Activated CD8-positive, alpha-beta memory T cell treated with anti-CD3 and anti-CD28 coated beads, Interleukin-2, amount 50 U/mL, for 4 hours (primary cell): Measurements from ENCODE around the gene TBC1D22A.

ENCODE experiments used
- DNase-seq: peaks from one replicate; pipeline ENCODE4 v3.0.0-alpha.2; 2020

The TBC1D22A gene

DNA sequence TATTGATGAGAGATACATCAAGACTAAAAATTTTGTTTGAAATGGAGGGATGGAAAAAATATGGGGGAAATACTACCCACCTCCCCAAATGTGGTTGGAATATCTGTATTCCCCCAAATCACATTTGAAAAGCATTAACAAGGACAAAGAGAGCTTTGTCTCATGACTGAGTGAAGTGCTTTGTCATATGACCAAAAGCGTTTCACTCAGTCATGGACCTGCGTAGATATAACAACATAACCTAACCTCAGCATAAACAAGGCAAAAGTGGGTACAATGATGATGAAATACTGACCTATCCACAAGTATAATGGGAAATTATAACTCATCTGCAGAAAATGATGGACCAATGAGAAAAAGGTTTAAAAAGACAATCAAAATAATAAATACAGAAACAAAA is 418.3 kb downstream of the TBC1D22A start:
- no peak for DNase-seq

- DNase-seq: no peak
Measured at GRCh38 chr22:47187176-47187957, 424.9 kb downstream of the TBC1D22A start.

GRCh38 chr22:47188261-47189055 is 426.0 kb downstream of the TBC1D22A start:
- no peak for DNase-seq

DNA sequence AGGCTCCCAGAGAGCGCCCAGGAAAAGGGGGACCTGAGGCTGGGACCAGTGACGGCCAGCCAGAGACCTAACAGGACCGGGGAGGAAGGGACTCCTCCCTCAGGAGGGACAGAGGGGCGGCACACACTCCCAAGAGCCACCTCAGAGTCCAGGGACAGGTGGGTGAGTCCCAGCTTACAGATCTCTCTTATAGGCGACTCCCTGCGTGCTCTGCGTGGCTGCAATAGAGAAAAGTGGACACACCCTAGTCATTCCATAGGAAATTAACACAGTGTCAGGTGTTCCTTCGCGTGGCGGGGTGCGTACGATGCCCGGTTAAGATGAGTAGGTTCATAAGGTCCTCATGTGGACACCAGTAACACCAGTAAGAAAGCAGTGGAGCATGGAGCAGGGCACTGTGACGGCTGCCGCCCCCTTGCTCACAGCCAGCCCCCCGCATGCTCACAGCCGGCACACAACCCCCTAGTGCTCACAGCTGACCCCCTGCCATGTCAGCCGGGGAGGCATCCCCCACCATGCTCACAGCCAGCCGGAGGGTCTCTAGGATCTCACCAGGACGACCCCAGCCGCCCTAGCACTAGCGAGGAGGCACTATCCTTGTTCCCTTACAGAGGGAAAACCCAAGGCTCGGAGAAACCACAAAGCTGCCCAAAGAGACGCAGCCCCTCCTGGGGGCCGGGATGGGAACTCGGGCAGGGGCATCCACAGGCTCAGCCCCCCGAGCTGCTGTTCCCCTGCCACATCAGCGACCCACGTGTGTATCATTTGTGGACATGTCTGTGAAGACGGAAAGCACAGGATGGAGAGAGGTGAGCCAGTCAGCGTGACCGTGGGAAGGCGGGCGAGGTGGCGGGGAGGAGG is 426.8 kb downstream of the TBC1D22A start:
- no peak for DNase-seq

DNA sequence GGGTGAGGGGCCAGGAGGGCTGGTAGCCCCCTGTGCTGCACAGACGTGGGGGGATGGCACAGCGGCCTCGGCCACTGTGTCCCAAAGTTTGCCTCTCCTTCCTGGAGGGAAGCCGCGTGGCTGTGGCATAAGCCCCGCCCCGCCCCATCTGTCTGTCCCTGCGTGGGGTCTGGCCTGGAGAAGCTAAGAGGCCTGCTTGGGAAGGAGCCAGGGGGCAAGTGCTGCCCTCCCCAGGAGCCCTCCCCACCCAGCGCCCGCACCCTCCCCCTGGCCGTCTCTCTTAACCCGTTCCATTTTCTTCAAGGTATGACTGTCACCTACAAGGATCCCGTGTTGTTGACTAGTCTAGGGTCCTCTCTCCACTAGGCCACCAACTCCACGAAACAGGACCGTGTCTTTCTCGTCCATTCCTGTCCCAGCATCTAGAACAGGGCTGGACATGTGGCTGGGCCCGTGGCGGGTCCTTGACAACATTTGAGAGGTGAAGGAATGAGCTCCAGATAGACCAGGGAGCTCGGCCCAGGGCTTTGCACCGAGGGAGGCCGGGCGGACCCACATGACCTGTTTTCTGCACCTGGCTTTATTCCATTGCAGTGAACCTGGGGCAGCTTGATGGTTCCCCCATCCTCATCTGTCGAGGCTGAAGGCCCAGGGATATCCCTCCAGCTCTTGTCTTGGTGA is 428.0 kb downstream of the TBC1D22A start:
- no peak for DNase-seq

- DNase-seq: no peak
Measured at GRCh38 chr22:47190957-47191670, 428.7 kb downstream of the TBC1D22A start.

DNA sequence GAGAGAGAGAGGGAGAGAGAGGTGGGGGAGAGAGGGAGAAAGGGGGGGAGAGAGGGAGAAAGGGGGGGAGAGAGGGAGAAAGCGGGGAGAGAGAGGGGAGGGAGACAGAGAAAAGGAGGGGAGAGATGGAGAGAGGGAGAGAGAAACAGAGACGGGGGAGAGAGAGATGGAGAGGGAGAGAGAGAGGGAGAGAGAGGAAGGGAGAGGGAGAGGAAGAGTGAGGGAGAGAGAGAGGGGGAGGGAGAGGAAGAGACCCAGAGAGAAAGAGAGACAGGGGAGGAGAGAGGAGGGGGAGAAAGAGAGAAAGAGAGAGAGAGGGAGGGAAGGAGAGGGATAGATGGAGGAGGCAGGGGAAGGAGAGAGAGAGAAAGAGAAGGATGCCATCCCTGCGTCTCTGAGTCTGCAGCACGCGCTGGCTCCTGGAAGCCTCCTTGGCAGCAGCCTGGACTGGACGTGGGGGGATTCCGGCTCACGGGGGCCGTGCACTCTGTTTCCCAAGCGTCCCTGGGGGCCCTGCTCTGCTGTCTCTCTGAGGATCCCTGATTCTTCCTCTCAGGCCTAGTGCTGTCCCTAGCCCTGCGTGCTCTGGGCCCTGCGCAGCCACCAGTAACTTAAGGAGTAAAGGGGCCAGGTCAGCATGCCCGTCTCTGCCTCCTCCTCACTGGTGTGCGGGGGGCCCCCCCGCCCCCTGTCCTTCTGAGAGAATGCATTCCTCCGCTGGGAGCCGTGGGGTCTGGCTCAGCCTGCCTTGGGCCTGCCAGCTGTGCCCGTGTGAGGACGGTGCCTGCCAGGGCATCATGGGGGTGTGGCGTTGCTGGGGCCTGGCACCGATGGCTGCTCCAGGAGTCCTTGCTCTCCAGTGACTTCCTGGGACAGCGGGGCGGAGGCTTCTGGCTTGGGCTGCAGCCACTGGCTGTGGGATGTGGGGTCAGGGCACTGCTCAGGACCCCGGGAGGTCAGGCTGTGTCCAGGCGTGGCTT is 429.5 kb downstream of the TBC1D22A start:
- DNase-seq: no peak

- DNase-seq: no peak
Measured at GRCh38 chr22:47192651-47193437, 430.4 kb downstream of the TBC1D22A start.

DNA sequence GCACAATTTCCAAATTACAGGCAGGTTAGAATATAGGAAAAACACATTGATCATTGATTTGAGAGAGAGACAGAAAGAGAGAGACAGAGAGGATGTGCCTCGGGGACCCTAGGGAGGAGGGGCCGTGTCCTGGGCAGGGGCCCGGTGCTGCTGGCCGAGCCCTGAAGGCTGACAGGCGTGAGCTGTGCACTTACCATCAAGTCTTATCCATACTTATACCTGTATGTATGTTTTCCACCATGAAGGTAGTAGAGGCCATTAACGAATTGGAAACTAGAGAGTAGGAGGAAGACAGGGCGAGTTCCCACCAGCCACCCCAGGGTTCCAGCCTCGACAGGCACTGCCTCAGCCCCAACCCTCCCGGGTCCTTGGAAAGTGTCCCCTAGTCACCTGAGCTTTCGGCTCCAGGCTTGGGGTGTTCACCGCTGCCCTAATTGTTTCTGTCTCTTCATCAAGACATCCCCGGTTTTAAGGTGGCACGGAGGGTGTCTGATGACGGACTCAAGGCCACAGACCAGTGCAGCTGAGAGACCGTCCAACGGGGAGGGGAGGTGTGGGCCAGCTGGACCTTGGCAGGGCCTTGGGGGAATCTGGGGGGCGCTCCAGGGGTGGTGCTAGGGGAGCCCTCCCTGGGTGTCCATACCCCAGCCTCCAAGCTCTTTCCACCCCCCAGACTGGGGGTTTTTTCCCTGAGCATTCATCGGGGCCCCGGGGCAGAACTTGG is 431.3 kb downstream of the TBC1D22A start:
- DNase-seq: no peak

DNA sequence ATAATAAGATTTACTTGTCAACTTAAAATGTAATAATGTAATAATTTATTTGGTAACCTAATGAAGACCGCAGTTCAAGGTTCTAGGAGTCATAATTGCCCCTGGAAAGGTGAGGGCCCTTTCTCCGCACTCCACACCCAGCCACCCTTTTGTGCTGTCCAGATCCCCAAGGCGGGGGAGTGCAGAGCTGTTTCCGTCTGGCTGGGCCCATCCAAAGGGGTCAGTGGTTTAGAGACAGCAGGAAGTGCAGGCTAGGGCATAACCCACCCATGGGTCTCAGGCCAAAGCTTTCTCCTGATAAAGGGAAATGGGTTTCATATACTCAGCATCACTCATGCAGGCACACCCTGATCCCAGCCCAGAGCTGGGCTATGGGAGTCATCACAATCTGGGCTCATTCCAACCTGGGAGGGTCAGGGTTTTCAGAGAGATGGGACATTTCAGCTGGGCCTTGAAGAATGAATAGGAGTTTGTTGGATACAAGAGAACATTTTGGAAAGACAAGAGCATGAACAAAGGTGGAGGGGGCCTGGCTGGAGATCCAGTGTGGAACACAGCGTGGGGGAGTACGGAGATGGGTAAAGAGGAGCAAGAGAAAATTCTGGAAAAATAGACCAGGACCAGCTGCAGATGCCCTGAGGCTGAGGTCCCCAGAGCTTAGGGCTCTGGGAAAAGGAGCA is 432.2 kb downstream of the TBC1D22A start:
- DNase-seq: no peak

DNA sequence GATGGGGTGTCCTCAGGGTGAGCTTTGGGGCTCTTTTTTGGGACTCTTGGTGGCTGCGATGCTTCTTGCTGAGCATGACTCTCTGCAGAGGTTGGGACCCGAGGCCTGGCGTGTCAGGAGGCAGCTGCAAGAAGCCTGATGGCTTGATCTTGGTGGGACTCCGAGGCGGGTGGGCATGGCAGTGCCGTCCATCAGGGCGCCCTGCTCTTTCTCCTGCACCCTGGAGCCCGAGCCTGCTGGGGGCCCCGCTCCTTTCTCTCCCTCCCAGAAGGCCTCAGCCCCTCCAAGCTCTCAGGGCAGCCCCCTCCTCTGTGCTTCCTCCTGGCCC is 432.7 kb downstream of the TBC1D22A start:
- no peak for DNase-seq

DNA sequence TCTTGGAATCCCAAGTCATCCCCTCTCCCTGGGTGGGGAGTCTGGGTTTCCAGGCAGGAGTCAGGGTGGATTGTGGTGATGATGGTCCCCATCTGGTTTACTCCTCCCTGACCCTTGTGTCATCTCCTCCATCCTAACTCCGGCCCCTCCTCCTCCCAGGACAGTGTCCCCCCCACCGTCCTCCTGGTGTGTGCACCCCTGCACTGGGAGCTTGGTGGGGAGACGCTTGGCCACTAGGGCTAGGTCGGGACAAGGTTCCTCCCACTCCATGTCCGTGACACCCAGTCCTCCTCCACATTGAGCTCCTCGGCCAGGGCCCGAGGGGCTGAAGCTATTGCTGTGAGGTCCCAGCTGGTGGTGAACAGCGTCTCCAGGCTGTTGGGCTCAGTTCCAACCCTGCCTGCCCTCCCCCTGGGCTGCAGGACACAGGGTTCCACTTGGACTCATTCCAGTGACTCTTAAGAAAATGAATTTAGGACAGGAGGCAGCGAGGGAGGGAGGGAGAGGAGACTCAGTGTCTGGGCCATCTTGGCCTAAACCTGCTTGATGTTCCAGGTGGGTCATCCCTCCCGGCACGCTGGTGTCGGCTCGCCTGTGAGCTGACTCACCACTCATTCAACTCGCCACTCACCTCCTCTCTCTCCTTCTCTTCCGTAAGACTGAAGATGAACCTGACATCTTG is 433.2 kb downstream of the TBC1D22A start:
- DNase-seq: no peak

DNA sequence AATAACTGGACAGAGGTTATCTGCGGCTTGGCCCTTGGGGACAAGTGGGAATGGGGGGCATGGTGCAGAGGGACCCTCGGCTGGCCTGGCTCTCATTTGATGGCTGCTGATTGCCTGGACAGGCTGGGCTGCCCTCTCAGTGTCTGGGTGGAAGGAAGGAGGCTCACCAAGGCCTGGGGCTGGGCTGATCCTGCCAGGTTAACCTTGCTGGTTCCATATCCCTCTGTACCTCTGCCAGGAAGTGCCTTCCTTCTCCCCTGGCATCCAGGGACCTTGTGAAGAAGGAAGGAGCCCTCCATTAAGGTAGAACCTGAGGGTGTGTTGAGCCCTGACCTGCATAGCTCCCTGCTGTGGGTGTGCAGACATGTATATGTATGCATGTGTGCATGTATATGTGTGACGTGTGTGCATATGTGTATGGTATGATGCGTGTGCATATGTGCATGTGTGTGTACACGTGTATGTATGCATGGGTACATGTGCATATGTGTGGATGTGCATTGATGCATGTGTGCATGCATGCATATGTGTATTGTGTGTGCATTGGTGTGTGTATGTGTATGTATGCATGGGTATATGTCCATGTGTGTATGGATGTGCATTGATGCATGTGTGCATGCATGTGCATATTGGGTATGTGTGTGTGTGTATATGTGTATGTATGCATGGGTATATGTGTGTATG is 433.9 kb downstream of the TBC1D22A start:
- DNase-seq: no peak

GRCh38 chr22:47196881-47197772 is 434.7 kb downstream of the TBC1D22A start:
- DNase-seq: no peak

DNA sequence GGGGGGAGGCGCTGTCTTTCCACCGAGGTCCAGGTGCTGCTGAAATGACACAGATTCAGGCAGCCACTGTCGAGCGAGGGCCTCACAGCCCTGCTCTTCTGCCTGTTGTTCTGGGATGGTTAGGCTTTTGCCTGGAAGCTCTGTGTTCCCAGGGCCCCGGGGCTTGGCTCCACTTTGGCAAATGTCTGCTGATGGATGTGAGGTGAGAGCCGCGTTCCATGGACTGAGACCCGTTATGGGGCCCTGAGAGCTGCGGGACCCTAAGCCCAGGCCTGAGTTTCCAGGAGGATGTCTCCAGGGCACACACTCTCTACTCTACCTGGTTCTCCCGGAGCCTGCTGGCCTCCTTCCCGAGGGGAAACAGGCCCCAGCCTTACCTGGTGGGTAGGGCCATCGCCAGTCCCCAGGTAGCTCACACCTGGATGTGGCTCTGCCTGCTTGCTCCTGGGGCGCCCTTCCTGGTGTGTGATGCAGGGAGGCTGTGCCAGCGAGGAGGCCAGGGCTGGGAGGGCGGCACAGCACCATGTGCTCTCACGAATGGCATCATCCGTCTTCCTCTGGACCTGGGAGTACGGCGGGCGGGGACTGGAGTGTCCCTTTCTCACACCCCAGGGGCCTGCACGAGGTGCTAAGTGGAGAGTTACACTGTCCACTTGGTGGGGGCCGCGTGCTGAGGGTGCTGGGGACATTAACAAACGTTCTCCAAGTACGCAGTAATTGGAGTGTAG is 435.5 kb downstream of the TBC1D22A start:
- DNase-seq: no peak

DNA sequence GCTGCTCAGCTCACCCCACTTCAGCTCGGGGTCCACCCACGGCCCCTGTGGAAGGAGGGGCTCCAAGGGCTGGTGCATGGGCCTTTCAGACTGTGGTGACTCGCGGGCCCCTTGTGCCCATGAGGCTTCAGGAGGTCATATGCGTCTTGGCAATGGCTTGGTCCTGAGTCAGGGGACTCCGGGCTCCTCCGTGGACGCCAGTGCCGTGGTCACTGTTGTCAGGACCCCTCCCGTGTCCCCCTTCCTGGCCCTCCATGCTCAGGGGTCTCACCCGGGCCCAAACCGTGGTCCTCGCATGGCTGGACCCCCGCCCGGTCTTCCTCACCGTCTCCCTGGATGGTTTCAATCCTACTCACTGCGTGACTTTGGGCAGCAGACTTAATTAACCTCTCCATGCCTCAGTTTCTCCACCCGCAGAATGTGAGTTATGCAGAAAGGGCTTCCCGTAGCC is 436.4 kb downstream of the TBC1D22A start:
- DNase-seq: no peak
